Measurements from ENCODE around the gene OST4.

The OST4 gene

DNA sequence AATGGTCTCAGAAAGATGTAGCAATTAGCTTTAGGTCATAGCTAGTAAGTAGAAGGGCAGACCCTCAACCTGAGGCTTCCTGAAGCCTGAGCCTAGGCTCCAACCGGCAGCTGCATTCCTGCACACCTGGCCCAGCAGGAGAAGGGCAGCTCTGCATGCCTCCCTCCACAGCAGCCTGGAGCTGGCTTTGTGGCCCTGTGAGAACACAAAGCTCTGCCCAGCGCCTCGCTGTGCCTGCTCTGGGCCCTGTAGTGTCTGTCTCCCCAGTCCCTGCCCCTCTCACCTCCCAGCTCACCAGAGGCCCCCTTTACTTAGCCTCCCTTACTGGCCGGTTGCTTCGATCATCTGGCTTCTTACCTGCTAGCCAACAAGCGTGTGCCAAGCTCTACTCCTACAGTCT, 32.0 kb downstream of the OST4 start:
- TF ChIP-seq, protein P1, sequence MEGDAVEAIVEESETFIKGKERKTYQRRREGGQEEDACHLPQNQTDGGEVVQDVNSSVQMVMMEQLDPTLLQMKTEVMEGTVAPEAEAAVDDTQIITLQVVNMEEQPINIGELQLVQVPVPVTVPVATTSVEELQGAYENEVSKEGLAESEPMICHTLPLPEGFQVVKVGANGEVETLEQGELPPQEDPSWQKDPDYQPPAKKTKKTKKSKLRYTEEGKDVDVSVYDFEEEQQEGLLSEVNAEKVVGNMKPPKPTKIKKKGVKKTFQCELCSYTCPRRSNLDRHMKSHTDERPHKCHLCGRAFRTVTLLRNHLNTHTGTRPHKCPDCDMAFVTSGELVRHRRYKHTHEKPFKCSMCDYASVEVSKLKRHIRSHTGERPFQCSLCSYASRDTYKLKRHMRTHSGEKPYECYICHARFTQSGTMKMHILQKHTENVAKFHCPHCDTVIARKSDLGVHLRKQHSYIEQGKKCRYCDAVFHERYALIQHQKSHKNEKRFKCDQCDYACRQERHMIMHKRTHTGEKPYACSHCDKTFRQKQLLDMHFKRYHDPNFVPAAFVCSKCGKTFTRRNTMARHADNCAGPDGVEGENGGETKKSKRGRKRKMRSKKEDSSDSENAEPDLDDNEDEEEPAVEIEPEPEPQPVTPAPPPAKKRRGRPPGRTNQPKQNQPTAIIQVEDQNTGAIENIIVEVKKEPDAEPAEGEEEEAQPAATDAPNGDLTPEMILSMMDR (IDR thresholded peaks at IDR 0.05; ENCODE audit: borderline replicate concordance, insufficient read depth, low read depth, low read length), result no peak
- H3K4me3 ChIP-seq (ENCODE audit: low read depth, low read length), result no peak overlapping the region

DNA sequence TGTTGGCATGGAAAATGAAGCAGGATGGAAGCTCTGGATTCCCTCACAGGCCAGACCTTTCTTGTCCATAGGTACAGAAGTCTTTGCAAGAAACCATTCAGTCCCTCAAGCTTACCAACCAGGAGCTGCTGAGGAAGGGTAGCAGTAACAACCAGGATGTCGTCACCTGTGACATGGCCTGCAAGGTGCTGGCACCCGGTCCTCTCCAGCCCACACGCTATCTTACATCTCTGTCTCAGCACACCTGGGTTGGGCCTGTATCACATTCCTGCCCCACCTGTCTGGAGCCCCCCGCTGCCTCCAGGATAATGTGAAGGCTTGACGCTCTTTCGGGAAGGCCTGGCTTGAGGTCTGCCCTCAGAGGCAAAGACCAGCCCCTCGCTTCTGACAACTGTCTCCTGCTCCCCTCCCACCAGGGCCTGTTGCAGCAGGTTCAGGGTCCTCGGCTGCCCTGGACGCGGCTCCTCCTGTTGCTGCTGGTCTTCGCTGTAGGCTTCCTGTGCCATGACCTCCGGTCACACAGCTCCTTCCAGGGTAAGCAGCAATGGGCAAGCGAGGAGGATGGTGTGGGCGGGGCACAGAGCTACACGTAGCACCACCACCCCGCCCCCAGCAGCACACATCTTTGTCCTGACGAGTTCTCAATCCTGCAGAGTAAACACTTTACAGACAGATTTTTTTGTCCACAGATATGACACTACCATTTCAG, 32.7 kb downstream of the OST4 start:
- no peak overlapping the region for H3K4me3 ChIP-seq (ENCODE audit: low read depth, low read length)

DNA sequence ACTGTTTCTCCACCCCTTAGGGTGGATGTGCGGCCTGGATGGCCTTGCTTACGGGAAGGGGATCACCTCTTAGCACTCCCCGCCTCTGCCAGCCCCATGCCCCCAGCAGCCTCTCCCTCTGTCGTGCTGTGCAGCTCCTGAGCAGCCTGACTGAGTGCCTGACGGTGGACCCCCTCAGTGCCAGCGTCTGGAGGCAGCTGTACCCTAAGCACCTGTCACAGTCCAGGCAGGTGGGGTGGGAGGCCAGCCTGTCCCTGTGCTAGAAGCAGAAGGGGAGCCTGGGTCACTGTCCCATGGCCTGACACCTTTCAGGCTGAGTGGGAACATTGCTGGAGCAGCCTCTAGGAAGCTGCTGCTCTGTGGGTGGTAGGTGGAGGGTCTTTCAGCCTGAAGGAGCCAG, 33.4 kb downstream of the OST4 start:
- H3K4me3 ChIP-seq (ENCODE audit: low read depth, low read length), result no peak overlapping the region
- TF ChIP-seq, protein P1 (IDR thresholded peaks at IDR 0.05; ENCODE audit: borderline replicate concordance, insufficient read depth, low read depth, low read length), result no peak

More for the DNA sequence above, 32.7 kb downstream of the OST4 start:
- TF ChIP-seq, protein P1 (IDR thresholded peaks at IDR 0.05; ENCODE audit: borderline replicate concordance, insufficient read depth, low read depth, low read length), result no peak

DNA sequence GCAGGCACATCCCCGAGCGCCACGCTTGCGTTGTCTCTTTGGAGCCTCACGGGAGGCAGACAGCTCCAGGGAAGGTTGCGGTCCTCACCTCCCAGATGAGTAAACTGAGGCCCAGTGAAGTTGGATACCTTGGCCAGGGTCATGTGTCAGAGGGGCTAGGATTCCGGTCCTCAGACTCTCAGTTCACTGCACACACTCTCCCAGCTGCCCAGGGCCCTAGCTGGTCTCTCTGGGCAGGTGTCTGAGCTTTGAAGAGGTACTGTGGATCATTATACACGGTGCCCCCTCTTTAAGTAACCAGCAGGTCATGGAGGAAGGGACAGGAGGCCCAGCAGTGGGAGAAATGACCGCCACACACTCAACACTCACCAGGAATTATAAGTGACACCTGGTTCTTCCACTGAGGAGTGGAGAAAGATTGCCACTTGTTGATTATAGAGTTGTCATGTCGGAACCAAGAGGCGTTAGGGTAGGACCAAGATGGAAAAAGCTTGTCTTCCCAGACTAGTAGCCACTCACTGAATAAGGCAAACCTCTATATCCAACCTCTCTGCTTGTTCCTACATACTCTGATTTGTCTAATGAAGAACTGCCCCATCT, 38.1 kb downstream of the OST4 start:
- TF ChIP-seq, protein P1 (IDR thresholded peaks at IDR 0.05; ENCODE audit: borderline replicate concordance, insufficient read depth, low read depth, low read length), result no peak
- peak overlapping the region; percentile 92 for H3K4me3 ChIP-seq (ENCODE audit: low read depth, low read length)

DNA sequence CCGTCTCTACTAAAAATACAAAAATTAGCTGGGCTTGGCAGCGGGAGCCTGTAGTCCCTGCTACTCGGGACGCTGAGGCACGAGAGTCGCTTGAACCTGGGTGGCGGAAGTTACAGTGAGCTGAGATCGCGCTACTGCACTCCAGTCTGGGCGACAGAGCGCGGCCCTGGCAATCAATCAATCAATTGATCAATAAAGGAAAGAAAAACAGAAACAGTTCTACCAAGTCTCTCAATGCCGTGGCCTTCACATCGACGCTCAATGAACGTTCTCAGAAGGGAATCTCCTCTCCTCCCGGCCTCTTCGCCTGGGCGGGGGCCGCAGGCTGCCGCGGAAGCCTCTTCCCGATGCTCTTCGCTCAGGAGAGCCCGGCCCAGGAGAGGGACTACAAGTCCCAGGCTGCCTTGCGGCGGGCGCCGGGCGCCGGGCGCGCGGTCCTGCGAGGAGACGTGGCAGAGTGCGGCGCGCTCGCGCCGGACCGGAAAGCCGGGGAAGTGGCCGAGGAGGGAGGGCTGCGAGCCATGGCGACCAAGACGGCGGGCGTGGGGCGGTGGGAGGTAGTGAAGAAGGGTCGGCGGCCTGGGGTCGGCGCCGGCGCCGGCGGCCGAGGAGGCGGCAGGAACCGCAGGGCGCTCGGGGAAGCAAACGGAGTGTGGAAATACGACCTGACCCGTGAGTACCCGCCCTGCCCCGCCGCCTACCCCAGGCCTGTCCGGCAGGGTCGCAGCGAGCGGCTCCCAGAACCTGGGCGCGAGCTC, 38.8 kb downstream of the OST4 start, which contains the start of gene TMEM214:
Gene TMEM214 (plus strand): TSS at position 471 of the 758 bp plus-strand sequence. CDS start 51 bp downstream, at position 522.
- TF ChIP-seq, protein P1 (IDR thresholded peaks at IDR 0.05; ENCODE audit: borderline replicate concordance, insufficient read depth, low read depth, low read length), result no peak
- H3K4me3 ChIP-seq (ENCODE audit: low read depth, low read length), result peak within 1 kb of the TSS; percentile 92

DNA sequence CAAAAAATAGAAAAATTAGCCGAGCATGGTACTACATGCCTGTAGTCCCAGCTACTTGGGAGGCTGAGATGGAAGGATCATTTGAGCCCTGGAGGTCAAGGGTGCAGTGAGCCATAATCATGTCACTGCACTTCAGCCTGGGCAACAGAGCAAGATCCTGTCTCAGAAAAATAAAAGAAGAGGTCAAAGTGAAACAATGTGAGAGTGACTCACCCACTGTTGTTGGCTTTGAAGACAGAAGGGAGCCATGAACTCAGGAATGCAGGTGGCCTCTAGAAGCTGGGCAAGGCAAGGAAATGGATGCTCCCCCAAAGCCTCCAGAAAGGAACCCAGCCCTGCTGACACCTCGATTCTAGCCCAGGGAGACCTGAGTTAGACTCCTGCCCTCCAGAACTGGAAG, 42.4 kb downstream of the OST4 start:
- TF ChIP-seq, protein P1 (IDR thresholded peaks at IDR 0.05; ENCODE audit: borderline replicate concordance, insufficient read depth, low read depth, low read length), result no peak
- no peak overlapping the region for H3K4me3 ChIP-seq (ENCODE audit: low read depth, low read length)
